Measurements from ENCODE around the gene CLDND2.

- TF ChIP-seq, protein P1, sequence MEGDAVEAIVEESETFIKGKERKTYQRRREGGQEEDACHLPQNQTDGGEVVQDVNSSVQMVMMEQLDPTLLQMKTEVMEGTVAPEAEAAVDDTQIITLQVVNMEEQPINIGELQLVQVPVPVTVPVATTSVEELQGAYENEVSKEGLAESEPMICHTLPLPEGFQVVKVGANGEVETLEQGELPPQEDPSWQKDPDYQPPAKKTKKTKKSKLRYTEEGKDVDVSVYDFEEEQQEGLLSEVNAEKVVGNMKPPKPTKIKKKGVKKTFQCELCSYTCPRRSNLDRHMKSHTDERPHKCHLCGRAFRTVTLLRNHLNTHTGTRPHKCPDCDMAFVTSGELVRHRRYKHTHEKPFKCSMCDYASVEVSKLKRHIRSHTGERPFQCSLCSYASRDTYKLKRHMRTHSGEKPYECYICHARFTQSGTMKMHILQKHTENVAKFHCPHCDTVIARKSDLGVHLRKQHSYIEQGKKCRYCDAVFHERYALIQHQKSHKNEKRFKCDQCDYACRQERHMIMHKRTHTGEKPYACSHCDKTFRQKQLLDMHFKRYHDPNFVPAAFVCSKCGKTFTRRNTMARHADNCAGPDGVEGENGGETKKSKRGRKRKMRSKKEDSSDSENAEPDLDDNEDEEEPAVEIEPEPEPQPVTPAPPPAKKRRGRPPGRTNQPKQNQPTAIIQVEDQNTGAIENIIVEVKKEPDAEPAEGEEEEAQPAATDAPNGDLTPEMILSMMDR (IDR thresholded peaks at IDR 0.05; ENCODE audit: borderline replicate concordance, extremely low read depth, low read length, poor library complexity, severe bottlenecking): no peak
- TF ChIP-seq EZH2 (IDR thresholded peaks at IDR 0.05; ENCODE audit: borderline replicate concordance, low read depth, low read length, severe bottlenecking): no peak
Observed at GRCh38 chr19:51337141-51337860, 31.5 kb downstream of the CLDND2 start.
